Measurements from ENCODE around the gene CUX1.
"Not testable (repeated sequence)": the region's sequence is repeated elsewhere in the genome, so short reads cannot be mapped to it uniquely, and the experiment has no call there.

The CUX1 gene

DNA sequence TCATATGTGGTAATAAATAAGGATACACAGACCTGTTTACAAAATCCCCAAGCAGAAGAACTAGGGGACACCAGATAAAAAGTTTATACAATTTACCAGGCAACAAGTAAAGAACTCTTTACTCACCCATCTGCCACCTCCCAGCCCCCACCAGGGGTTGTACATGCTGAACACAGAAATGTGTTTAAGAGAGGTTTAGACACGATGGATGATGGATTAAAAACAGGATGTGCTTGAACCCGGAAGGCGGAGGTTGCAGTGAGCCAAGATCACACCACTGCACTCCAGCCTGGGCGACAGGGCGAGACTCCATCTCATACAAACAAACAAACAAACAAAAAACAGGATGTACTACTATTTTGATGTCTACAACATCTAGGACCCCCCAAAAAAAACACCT, 511.4 kb downstream of the CUX1 start:
- not testable (repeated sequence) for DNase-seq

DNA sequence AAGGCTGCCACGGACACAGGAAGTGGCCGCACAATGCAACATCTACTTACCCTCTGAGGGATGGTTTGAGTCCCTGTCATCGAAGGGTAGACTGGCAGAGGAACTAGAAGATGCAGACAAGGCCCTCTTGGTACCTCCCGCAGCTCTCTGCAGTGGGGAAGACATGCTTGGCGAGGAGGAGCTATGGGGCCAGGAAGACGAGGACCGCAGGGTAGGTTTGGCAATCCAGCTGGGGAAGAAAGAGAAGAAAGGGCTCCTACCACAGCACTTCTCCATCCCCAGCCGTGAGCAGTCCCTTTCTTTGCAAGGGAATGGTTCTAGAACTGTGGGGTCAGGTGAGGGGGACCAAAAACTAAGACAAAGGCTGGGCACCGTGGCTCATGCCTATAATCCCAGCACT, 511.9 kb downstream of the CUX1 start:
- not testable (repeated sequence) for DNase-seq

DNA sequence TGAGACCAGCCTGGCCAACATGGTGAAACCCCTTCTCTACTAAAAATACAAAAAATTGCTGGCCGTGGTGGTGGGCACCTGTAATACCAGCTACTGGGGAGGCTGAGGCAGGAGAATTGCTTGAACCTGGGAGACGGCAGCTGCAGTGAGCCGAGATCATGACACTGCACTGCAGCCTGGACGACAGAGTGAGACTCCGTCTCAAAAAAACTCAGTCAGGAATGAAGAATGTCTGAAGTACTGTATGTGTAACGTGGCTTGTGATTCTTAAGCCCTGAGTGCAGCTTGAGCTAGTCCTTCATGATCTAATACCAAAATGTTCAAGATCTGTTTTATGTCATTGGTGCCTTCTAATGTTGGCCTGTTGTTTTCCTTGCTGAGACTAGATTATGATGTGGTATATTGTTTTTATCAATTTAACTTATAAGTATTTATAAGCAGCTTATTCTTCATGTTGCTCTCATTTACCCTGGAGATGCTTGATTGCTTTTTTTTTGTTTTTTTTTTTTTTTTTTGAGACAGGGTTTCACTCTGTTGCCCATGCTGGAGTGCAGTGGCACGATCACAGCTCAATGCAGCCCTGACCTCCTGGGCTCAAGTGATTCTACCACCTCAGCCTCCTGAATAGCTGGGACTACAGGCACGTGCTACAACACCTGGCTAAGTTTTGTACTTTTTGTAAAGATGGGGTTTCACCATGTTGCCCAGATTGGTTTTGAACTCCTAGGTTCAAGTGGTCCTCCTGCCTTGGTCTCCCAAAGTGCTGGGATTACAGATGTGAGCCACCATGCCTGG, 513.4 kb downstream of the CUX1 start:
- not testable (repeated sequence) for DNase-seq
